Hematopoietic multipotent progenitor cell (in vitro differentiated cells): ENCODE data around the gene TARS1. TPM values are rescaled to one million over a fixed set of nuclear protein-coding genes. Genes with fewer than 3 reads are reported as not detected.

ENCODE experiments used
- DNase-seq, 3 donors: peaks; one replicate each; pipeline ENCODE4 v3.0.0-alpha.2; 2011 to 2015; ENCODE audit warnings: low read depth in 2 of 3, low spot score in 2 of 3
- total RNA-seq: library from RNA; depleted of rRNA; stranded (reverse); fragments of >200 nt; gene quantifications from one replicate; pipeline ENCODE4 v1.2.3, GENCODE V29; 2012

Gene TARS1
- 32.9 TPM for total RNA-seq

- DNase-seq, result peak; percentile 78 to 100 (median 99)
Measured at GRCh38 chr5:33440482-33441240, at the start of gene TARS1. Gene TARS1, plus strand, starts transcription at chr5:33440965. Its CDS starts 122 bp downstream, at chr5:33441087.

GRCh38 chr5:33398501-33398900 is 42.3 kb upstream of the TARS1 start:
- no peak for DNase-seq

- peak in 2 of 3 donors; percentile 30 to 61 for DNase-seq
Measured at GRCh38 chr5:33400675-33401074, 40.1 kb upstream of the TARS1 start.

- peak in 1 of 3 donors; percentile 18 for DNase-seq
Measured at GRCh38 chr5:33401482-33402390, 39.0 kb upstream of the TARS1 start.

- no peak for DNase-seq
Measured at GRCh38 chr5:33403187-33403586, 37.6 kb upstream of the TARS1 start.

GRCh38 chr5:33408816-33409215 is 31.9 kb upstream of the TARS1 start:
- no peak for DNase-seq

GRCh38 chr5:33409435-33410170 is 31.2 kb upstream of the TARS1 start:
- DNase-seq, result no peak

GRCh38 chr5:33410221-33410620 is 30.5 kb upstream of the TARS1 start:
- DNase-seq, result no peak

- DNase-seq, result no peak
Measured at GRCh38 chr5:33411498-33411897, 29.3 kb upstream of the TARS1 start.

- no peak for DNase-seq
Measured at GRCh38 chr5:33415811-33416354, 24.9 kb upstream of the TARS1 start.

GRCh38 chr5:33417632-33418031 is 23.1 kb upstream of the TARS1 start:
- DNase-seq, result no peak

- DNase-seq, result no peak
Measured at GRCh38 chr5:33420946-33421345, 19.8 kb upstream of the TARS1 start.

- DNase-seq, result no peak
Measured at GRCh38 chr5:33422191-33422590, 18.6 kb upstream of the TARS1 start.

GRCh38 chr5:33423018-33423630 is 17.6 kb upstream of the TARS1 start:
- peak in 2 of 3 donors; percentile 41 to 62 for DNase-seq

GRCh38 chr5:33425314-33425713 is 15.5 kb upstream of the TARS1 start:
- no peak for DNase-seq

- no peak for DNase-seq
Measured at GRCh38 chr5:33430983-33431382, 9.8 kb upstream of the TARS1 start.

- DNase-seq, result no peak
Measured at GRCh38 chr5:33432656-33433055, 8.1 kb upstream of the TARS1 start.

GRCh38 chr5:33433303-33434240 is 7.2 kb upstream of the TARS1 start:
- DNase-seq, result no peak

GRCh38 chr5:33435893-33436490 is 4.8 kb upstream of the TARS1 start:
- DNase-seq, result peak; percentile 41 to 84 (median 70)
